A549 (cell line): ENCODE data around the gene TRIM13.

Source experiments
- CHD4 ChIP-seq: fragments of 200-600 bp; sonication (generic); IDR thresholded peaks from 2 replicates; pipeline ENCODE4 v1.6.1; 2016; ENCODE audit warnings: antibody characterized with exemption, mild to moderate bottlenecking, borderline replicate concordance
- CTCF ChIP-seq: fragments of >200 bp; sonication (Bioruptor Twin); formaldehyde crosslinking; IDR thresholded peaks from 3 replicates; pipeline ENCODE4 v1.5.1; 2016
- E2F6 ChIP-seq: IDR thresholded peaks from 2 replicates; pipeline ENCODE4 v1.6.1; 2012; ENCODE audit warnings: low read depth, borderline replicate concordance
- NFE2L2 ChIP-seq: fragments of 150-350 bp; conservative IDR thresholded peaks from 2 replicates; pipeline ENCODE4 v1.6.1; 2014; ENCODE audit warnings: low read length
- RAD21 ChIP-seq, 2 experiments: fragments of >200 bp in 1 of 2; sonication (Bioruptor Twin) in 1 of 2; formaldehyde crosslinking in 1 of 2; IDR thresholded peaks in 1 of 2; conservative IDR thresholded peaks in 1 of 2; 2 replicates in 1 of 2; 3 replicates in 1 of 2; pipeline ENCODE4 v1.6.1; 2012 to 2018; ENCODE audit warnings: inconsistent platforms in 1 of 2
- REST ChIP-seq: fragments of 200-600 bp; sonication (generic); IDR thresholded peaks from 2 replicates; pipeline ENCODE4 v1.6.1; 2016; ENCODE audit warnings: antibody characterized with exemption, mild to moderate bottlenecking, moderate library complexity

- TF ChIP-seq NFE2L2 (no peak), E2F6 (no peak), CTCF (no peak), CHD4 (no peak), REST (no peak), RAD21 (conservative IDR thresholded peaks at IDR 0.05 in 1 of 2, IDR thresholded peaks at IDR 0.05 in 1 of 2) (no peak)
Observed at GRCh38 chr13:49995625-49996101, 1.2 kb upstream of the TRIM13 start.
